SU-DHL-6 (cell line): ENCODE results near the gene HAP1.
"Not testable (repeated sequence)": the region's sequence is repeated elsewhere in the genome, so short reads cannot be mapped to it uniquely, and the experiment has no call there.

Source experiments
- H2AFZ ChIP-seq: fragments of 200-600 bp; sonication (generic); 2 replicates; pipeline ENCODE4 v1.6.1; 2014; ENCODE audit warnings: low read depth, mild to moderate bottlenecking, moderate library complexity, mixed read lengths, antibody characterized with exemption, low read length; ENCODE audit not compliant: severe bottlenecking
- H3F3A ChIP-seq: fragments of 200-600 bp; shearing (Covaris generic); 2 replicates; pipeline ENCODE4 v1.6.0; 2016; ENCODE audit warnings: antibody characterized with exemption, mild to moderate bottlenecking; ENCODE audit not compliant: insufficient read depth
- H3K27ac ChIP-seq: fragments of 200-600 bp; sonication (generic); 2 replicates; pipeline ENCODE4 v1.5.1; 2016; ENCODE audit warnings: low read depth, mild to moderate bottlenecking, low read length, moderate library complexity, mixed read lengths
- H3K27me3 ChIP-seq: fragments of 200-600 bp; sonication (generic), shearing (Covaris generic); 2 replicates; pipeline ENCODE4 v1.6.0; 2014; ENCODE audit warnings: mild to moderate bottlenecking, low read length
- H3K36me3 ChIP-seq: fragments of 200-600 bp; sonication (generic); 2 replicates; pipeline ENCODE4 v1.6.1; 2014; ENCODE audit warnings: mild to moderate bottlenecking, low read length, mixed read lengths
- H3K4me2 ChIP-seq: fragments of 300-600, 200-600 bp; shearing (Covaris generic), sonication (generic); 2 replicates; pipeline ENCODE4 v1.6.0; 2014; ENCODE audit warnings: low read length, low read depth, mild to moderate bottlenecking; ENCODE audit not compliant: poor library complexity, severe bottlenecking
- H3K4me3 ChIP-seq: fragments of 200-600 bp; sonication (generic); 2 replicates; pipeline ENCODE4 v1.5.1; 2014; ENCODE audit warnings: antibody characterized with exemption, low read length, mild to moderate bottlenecking, mixed read lengths; ENCODE audit not compliant: insufficient read depth, poor library complexity, severe bottlenecking
- H3K79me2 ChIP-seq: fragments of 200-600 bp; sonication (generic); 2 replicates; pipeline ENCODE4 v1.6.1; 2014; ENCODE audit warnings: mild to moderate bottlenecking, low read length, moderate library complexity; ENCODE audit not compliant: insufficient read depth
- H3K9ac ChIP-seq: fragments of 200-600 bp; sonication (generic); 2 replicates; pipeline ENCODE4 v1.7.0; 2014; ENCODE audit warnings: mild to moderate bottlenecking, low read length
- H3K9me2 ChIP-seq: fragments of 200-600 bp; sonication (generic); replicated peaks from 2 replicates; pipeline ENCODE4 v1.6.1; 2014; ENCODE audit warnings: low read length; ENCODE audit not compliant: insufficient read depth
- H3K9me3 ChIP-seq: fragments of 200-600 bp; sonication (generic); 2 replicates; pipeline ENCODE4 v1.6.1; 2014; ENCODE audit warnings: low read length, mixed read lengths; ENCODE audit not compliant: insufficient read depth
- H4K20me1 ChIP-seq: fragments of 200-600 bp; sonication (generic); 2 replicates; pipeline ENCODE4 v1.6.1; 2014; ENCODE audit warnings: low read depth, mild to moderate bottlenecking, antibody characterized with exemption, low read length, moderate library complexity, mixed read lengths
- EZH2phosphoT487 ChIP-seq: fragments of 200-600 bp; sonication (generic), shearing (Covaris generic); conservative IDR thresholded peaks from 2 replicates; pipeline ENCODE4 v1.6.1; 2018; ENCODE audit warnings: mild to moderate bottlenecking, antibody characterized with exemption, low read length, moderate library complexity, mixed read lengths
- TF ChIP-seq, protein P1 (sequence below): fragments of 200-600 bp; sonication (generic); IDR thresholded peaks from one replicate; pipeline ENCODE4 v1.5.1; 2017; ENCODE audit warnings: antibody characterized with exemption, mild to moderate bottlenecking, low read length, moderate library complexity; ENCODE audit not compliant: insufficient read depth, poor library complexity, severe bottlenecking

HAP1 gene

GRCh38 chr17:41779954-41780353 is 45.5 kb upstream of the HAP1 start:
- H3K9ac ChIP-seq = no peak overlapping the region

GRCh38 chr17:41777574-41778188 is 43.2 kb upstream of the HAP1 start:
- TF ChIP-seq, protein P1, sequence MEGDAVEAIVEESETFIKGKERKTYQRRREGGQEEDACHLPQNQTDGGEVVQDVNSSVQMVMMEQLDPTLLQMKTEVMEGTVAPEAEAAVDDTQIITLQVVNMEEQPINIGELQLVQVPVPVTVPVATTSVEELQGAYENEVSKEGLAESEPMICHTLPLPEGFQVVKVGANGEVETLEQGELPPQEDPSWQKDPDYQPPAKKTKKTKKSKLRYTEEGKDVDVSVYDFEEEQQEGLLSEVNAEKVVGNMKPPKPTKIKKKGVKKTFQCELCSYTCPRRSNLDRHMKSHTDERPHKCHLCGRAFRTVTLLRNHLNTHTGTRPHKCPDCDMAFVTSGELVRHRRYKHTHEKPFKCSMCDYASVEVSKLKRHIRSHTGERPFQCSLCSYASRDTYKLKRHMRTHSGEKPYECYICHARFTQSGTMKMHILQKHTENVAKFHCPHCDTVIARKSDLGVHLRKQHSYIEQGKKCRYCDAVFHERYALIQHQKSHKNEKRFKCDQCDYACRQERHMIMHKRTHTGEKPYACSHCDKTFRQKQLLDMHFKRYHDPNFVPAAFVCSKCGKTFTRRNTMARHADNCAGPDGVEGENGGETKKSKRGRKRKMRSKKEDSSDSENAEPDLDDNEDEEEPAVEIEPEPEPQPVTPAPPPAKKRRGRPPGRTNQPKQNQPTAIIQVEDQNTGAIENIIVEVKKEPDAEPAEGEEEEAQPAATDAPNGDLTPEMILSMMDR = no peak
- no peak for TF ChIP-seq EZH2phosphoT487
- no peaks in the 10 kb centered on the region for H3F3A ChIP-seq
- H2AFZ ChIP-seq = no peak overlapping the region
- H3K36me3 ChIP-seq = no peaks in the 10 kb centered on the region
- no peak overlapping the region for H3K4me3 ChIP-seq
- no peaks in the 10 kb centered on the region for H4K20me1 ChIP-seq
- H3K9me3 ChIP-seq = no peaks in the 10 kb centered on the region
- no peaks in the 10 kb centered on the region for H3K9me2 ChIP-seq
- H3K4me2 ChIP-seq = no peak overlapping the region
- H3K9ac ChIP-seq = no peak overlapping the region
- H3K79me2 ChIP-seq = no peaks in the 10 kb centered on the region
- no peak overlapping the region for H3K27ac ChIP-seq
- H3K27me3 ChIP-seq = no peaks in the 10 kb centered on the region

More at GRCh38 chr17:41779954-41780353, 45.5 kb upstream of the HAP1 start:
- H4K20me1 ChIP-seq = no peaks in the 10 kb centered on the region
- no peak overlapping the region for H3K27ac ChIP-seq
- no peaks in the 10 kb centered on the region for H3F3A ChIP-seq
- H3K9me2 ChIP-seq = no peaks in the 10 kb centered on the region
- no peaks in the 10 kb centered on the region for H3K79me2 ChIP-seq
- H3K36me3 ChIP-seq = no peaks in the 10 kb centered on the region
- H3K4me2 ChIP-seq = no peak overlapping the region
- H3K9me3 ChIP-seq = no peaks in the 10 kb centered on the region
- no peak for TF ChIP-seq EZH2phosphoT487
- TF ChIP-seq, protein P1 = no peak
- H2AFZ ChIP-seq = no peak overlapping the region
- H3K4me3 ChIP-seq = no peak overlapping the region
- H3K27me3 ChIP-seq = no peaks in the 10 kb centered on the region

DNA sequence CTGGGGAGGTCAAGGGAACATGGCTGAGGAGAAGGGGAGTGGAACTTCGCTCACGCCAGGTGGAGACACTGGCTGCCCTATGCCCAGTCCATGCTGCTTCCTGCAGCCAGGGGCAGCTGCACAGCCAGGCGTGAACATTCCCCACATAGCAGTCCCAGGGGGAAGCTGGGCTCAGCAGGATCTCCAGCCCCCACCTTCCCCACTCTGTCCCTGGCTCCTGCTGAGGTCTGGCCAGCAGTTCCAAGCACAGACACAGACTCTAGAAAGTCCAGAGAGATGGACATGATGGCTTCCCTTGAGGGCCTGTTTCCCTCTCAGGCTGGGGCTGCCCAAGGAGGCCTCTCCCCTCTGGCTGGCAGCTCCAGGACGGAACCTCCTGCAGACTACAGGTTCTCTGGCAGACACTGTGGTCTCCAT is 42.7 kb upstream of the HAP1 start:
- H4K20me1 ChIP-seq = no peaks in the 10 kb centered on the region
- H3K9ac ChIP-seq = no peak overlapping the region
- H3K79me2 ChIP-seq = no peaks in the 10 kb centered on the region

DNA sequence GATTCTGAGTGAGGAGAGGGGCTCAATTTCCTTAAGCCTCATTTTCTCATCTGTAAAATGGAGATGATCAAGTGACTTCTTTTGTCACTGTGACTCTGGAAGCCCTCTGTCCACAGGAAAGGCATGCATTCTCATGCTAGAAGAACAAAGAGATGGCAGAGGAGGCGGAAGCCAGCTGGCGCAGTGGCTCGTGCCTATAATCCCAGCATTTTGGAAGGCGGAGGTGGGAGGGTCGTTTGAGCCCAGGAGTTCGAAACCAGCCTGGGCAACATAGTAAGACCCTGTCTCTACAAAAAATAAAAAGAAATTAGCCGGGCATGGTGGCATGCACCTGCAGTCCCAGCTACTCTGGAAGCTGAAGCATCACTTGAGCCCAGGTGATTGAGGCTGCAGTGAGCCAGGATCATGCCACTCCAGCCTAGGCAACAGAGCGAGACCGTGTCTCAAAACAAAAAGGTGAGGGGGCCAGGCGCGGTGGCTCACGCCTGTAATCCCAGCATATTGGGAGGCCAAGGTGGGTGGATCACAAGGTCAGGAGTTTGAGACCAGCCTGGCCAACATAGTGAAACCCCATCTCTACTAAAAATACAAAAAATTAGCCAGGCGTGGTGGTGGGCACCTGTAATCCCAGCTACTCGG is 41.9 kb upstream of the HAP1 start:
- not testable (repeated sequence) for H3F3A ChIP-seq, H3K4me2 ChIP-seq, H3K4me3 ChIP-seq, H4K20me1 ChIP-seq, H3K9me3 ChIP-seq, H3K79me2 ChIP-seq, H3K9ac ChIP-seq, H3K27ac ChIP-seq, H3K9me2 ChIP-seq, H3K36me3 ChIP-seq, H3K27me3 ChIP-seq, H2AFZ ChIP-seq

More for the DNA sequence above, 42.7 kb upstream of the HAP1 start:
- no peaks in the 10 kb centered on the region for H3F3A ChIP-seq
- H3K4me3 ChIP-seq = no peak overlapping the region
- H3K27ac ChIP-seq = no peak overlapping the region
- no peak overlapping the region for H3K4me2 ChIP-seq
- H2AFZ ChIP-seq = no peak overlapping the region
- H3K27me3 ChIP-seq = no peaks in the 10 kb centered on the region
- H3K9me3 ChIP-seq = no peaks in the 10 kb centered on the region
- TF ChIP-seq EZH2phosphoT487 = no peak
- TF ChIP-seq, protein P1 = no peak
- H3K9me2 ChIP-seq = no peaks in the 10 kb centered on the region
- H3K36me3 ChIP-seq = no peaks in the 10 kb centered on the region
